WTC11 (cell line): ENCODE results near the gene CHST11. TPM values are rescaled to one million over a fixed set of nuclear protein-coding genes. Genes with fewer than 3 reads are reported as not detected.
A peak's percentile ranks its signal among the peaks of the same experiment; 100 is the strongest.

Experiments
- ATAC-seq: fragments of 200-7000 bp; cut with Tn5 transposase; 2 replicates; pipeline ENCODE4 v1.10.0; 2021; ENCODE audit warnings: mild to moderate bottlenecking, moderate library complexity
- CTCF ChIA-PET: fragments of 300-600 bp; sonication (Branson Sonifier 250); formaldehyde crosslinking; loops from one replicate; lab custom pipeline; 2021; ENCODE audit warnings: antibody characterized with exemption; lab: Charles Lee
- POLR2A ChIA-PET: fragments of 350-600 bp; sonication (Branson Sonifier 250); formaldehyde crosslinking; loops from one replicate; lab custom pipeline; 2021; ENCODE audit warnings: antibody characterized with exemption; lab: Charles Lee
- DNase-seq: peaks from one replicate; pipeline ENCODE4 v3.0.0; 2021; ENCODE audit warnings: low spot score
- H3K27ac Mint-ChIP-seq: 2 replicates; pipeline ENCODE4 v1.8.0; 2021; ENCODE audit warnings: mixed read lengths
- H3K27me3 Mint-ChIP-seq: 2 replicates; pipeline ENCODE4 v1.8.0; 2021; ENCODE audit warnings: low read depth, mild to moderate bottlenecking, moderate library complexity, mixed read lengths
- H3K36me3 Mint-ChIP-seq: 2 replicates; pipeline ENCODE4 v1.8.0; 2021; ENCODE audit warnings: mixed read lengths
- H3K4me1 Mint-ChIP-seq: 2 replicates; pipeline ENCODE4 v1.8.0; 2022; ENCODE audit warnings: mixed read lengths
- H3K4me3 Mint-ChIP-seq: 2 replicates; pipeline ENCODE4 v1.8.0; 2021; ENCODE audit warnings: mild to moderate bottlenecking, moderate library complexity, mixed read lengths
- H3K9me3 Mint-ChIP-seq: 2 replicates; pipeline ENCODE4 v1.8.0; 2021; ENCODE audit warnings: mixed read lengths
- ARID4B ChIP-seq: sonication (generic); formaldehyde crosslinking; IDR thresholded peaks from 2 replicates; pipeline ENCODE4 v1.8.0; 2023; ENCODE audit warnings: missing genetic modification reagents, mild to moderate bottlenecking, borderline replicate concordance
- ATF2 ChIP-seq: sonication (generic); formaldehyde crosslinking; IDR thresholded peaks from 2 replicates; pipeline ENCODE4 v1.8.1; 2022; ENCODE audit warnings: low read depth, missing genetic modification reagents, borderline replicate concordance
- CBFB ChIP-seq: sonication (generic); formaldehyde crosslinking; IDR thresholded peaks from 2 replicates; pipeline ENCODE4 v1.8.1; 2022; ENCODE audit warnings: mild to moderate bottlenecking, low read depth, missing genetic modification reagents
- FOXP1 ChIP-seq: sonication (generic); formaldehyde crosslinking; IDR thresholded peaks from 2 replicates; pipeline ENCODE4 v1.8.0; 2022; ENCODE audit warnings: missing genetic modification reagents, mild to moderate bottlenecking, moderate library complexity, borderline replicate concordance
- GRHL2 ChIP-seq: fragments of 250-450 bp; sonication (Bioruptor Pico); IDR thresholded peaks from 2 replicates; pipeline ENCODE4 v1.8.0; 2022; ENCODE audit warnings: mild to moderate bottlenecking, moderate library complexity; ENCODE audit not compliant: insufficient replicate concordance, severe bottlenecking
- HMGA2 ChIP-seq: fragments of 250-450 bp; sonication (Bioruptor Pico); IDR thresholded peaks from 2 replicates; pipeline ENCODE4 v1.4.0; 2021; ENCODE audit warnings: mild to moderate bottlenecking, moderate library complexity
- HMGXB4 ChIP-seq: sonication (generic); formaldehyde crosslinking; IDR thresholded peaks from 2 replicates; pipeline ENCODE4 v1.8.1; 2023; ENCODE audit warnings: mild to moderate bottlenecking, moderate library complexity, missing genetic modification reagents
- JAZF1 ChIP-seq: fragments of 250-450 bp; sonication (Bioruptor Pico); IDR thresholded peaks from 2 replicates; pipeline ENCODE4 v1.9.0; 2021; ENCODE audit warnings: moderate library complexity, mild to moderate bottlenecking, inconsistent platforms
- TEAD1 ChIP-seq: sonication (generic); formaldehyde crosslinking; IDR thresholded peaks from 2 replicates; pipeline ENCODE4 v1.8.0; 2022; ENCODE audit warnings: mild to moderate bottlenecking, missing genetic modification reagents
- ZBTB21 ChIP-seq: sonication (generic); formaldehyde crosslinking; IDR thresholded peaks from 2 replicates; pipeline ENCODE4 v1.8.1; 2023; ENCODE audit warnings: mild to moderate bottlenecking, missing genetic modification reagents, borderline replicate concordance
- ZBTB43 ChIP-seq: sonication (generic); formaldehyde crosslinking; IDR thresholded peaks from 2 replicates; pipeline ENCODE4 v1.8.1; 2023; ENCODE audit warnings: mild to moderate bottlenecking, missing genetic modification reagents
- ZNF232 ChIP-seq: sonication (generic); formaldehyde crosslinking; IDR thresholded peaks from 2 replicates; pipeline ENCODE4 v1.8.0; 2022; ENCODE audit warnings: mild to moderate bottlenecking, missing genetic modification reagents
- ZNF423 ChIP-seq: fragments of 250-450 bp; sonication (Bioruptor Pico); IDR thresholded peaks from 2 replicates; pipeline ENCODE4 v2.1.2; 2022; ENCODE audit warnings: mild to moderate bottlenecking, moderate library complexity
- total RNA-seq: library from RNA; stranded (reverse); gene quantifications from 3 replicates; pipeline ENCODE4 v1.2.3, GENCODE V29; 2021
- TF ChIP-seq, protein P1 (sequence below): fragments of 250-450 bp; sonication (Bioruptor Pico); conservative IDR thresholded peaks from 2 replicates; pipeline ENCODE4 v1.9.0; 2021; ENCODE audit warnings: mild to moderate bottlenecking
- TF ChIP-seq, protein P2 (sequence below): sonication (generic); formaldehyde crosslinking; IDR thresholded peaks from 2 replicates; pipeline ENCODE4 v1.8.1; 2022; ENCODE audit warnings: mild to moderate bottlenecking, missing genetic modification reagents, moderate library complexity, borderline replicate concordance
- TF ChIP-seq, protein P3 (sequence below): fragments of 250-450 bp; sonication (Bioruptor Pico); IDR thresholded peaks from 2 replicates; pipeline ENCODE4 v1.8.0; 2021; ENCODE audit warnings: mild to moderate bottlenecking

CHST11 gene
- total RNA-seq, 1 experiment from 2014 or later: 24.2 TPM

GRCh38 chr12:104707794-104708558 lies 251.2 kb downstream of the CHST11 start (continued):
- TF ChIP-seq ZBTB43 (CRISPR knock-in tag) (no peak), HMGA2 (CRISPR knock-in tag) (no peak)

DNA sequence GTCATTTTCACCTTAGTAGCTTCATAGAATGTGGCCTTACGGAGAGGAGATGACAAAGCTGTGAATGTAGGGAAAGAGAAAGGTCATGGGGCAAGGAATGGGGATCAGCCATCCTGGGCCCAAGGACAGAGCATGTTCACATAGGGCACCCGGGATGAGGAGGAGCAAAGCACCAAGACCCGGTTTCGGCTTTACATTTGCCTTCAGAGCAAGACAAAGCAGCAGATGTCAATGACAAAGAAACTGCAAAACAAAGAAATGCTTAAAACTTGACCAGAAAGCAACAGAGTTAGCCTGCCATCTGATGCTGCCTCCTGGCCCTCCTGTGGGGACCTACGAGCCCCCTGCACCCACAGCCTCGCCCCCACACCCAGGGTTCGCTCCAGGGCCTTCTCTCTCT lies 252.1 kb downstream of the CHST11 start:
- peaks cover 73% of the 10 kb centered on the region for H3K4me1 Mint-ChIP-seq
- ChIA-PET POLR2A (no interaction called here), CTCF (no interaction called here)
- ATAC-seq: peak; percentile 63
- TF ChIP-seq CBFB (no peak), HMGXB4 (no peak), GRHL2 (CRISPR knock-in tag) (no peak), FOXP1 (CRISPR knock-in tag) (no peak), ARID4B (CRISPR knock-in tag) (no peak), ATF2 (CRISPR knock-in tag) (no peak), JAZF1 (CRISPR knock-in tag) (no peak), ZNF232 (CRISPR knock-in tag) (no peak), ZBTB21 (CRISPR knock-in tag) (peak; percentile 40; the same call in 1 of the 2 replicates), HMGA2 (CRISPR knock-in tag) (no peak), ZNF423 (CRISPR knock-in tag) (peak; percentile 37; the same call in 1 of the 2 replicates), TEAD1 (CRISPR knock-in tag) (no peak)
- TF ChIP-seq, protein P1, sequence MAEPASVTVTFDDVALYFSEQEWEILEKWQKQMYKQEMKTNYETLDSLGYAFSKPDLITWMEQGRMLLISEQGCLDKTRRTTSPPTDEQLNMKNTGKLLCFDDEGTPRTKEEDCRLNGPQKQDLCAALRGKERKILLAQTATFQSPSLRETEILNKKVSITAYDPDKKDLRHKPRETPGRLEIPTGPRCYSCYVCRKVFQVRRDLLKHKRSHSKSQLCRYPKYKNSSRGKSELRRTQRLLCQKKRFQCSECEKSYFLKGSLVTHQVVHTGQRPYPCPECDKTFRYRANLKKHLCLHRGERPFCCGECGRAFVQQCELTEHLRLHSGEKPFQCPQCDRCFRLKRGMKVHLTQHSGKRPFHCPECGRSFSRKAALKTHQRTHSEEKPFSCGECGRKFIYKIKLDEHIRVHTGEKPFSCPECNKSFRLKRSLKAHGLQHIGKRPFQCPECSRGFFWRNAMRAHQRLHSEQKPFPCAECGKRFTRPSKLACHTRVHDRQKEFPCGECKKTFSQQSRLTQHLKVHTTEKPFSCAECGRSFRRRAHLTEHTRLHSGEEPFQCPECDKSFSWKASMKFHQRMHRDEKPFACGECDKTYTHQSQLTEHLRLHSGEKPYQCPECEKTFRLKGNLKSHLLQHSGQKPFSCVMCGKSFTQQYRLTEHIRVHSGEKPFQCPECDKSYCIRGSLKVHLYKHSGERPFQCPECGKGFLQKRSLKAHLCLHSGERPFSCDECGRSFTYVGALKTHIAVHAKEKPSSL: no peak
- TF ChIP-seq, protein P2, sequence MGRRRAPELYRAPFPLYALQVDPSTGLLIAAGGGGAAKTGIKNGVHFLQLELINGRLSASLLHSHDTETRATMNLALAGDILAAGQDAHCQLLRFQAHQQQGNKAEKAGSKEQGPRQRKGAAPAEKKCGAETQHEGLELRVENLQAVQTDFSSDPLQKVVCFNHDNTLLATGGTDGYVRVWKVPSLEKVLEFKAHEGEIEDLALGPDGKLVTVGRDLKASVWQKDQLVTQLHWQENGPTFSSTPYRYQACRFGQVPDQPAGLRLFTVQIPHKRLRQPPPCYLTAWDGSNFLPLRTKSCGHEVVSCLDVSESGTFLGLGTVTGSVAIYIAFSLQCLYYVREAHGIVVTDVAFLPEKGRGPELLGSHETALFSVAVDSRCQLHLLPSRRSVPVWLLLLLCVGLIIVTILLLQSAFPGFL (CRISPR knock-in tag): no peak
- TF ChIP-seq, protein P3, sequence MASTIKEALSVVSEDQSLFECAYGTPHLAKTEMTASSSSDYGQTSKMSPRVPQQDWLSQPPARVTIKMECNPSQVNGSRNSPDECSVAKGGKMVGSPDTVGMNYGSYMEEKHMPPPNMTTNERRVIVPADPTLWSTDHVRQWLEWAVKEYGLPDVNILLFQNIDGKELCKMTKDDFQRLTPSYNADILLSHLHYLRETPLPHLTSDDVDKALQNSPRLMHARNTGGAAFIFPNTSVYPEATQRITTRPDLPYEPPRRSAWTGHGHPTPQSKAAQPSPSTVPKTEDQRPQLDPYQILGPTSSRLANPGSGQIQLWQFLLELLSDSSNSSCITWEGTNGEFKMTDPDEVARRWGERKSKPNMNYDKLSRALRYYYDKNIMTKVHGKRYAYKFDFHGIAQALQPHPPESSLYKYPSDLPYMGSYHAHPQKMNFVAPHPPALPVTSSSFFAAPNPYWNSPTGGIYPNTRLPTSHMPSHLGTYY (CRISPR knock-in tag): no peak
- H3K4me3 Mint-ChIP-seq: no peak overlapping the region
- no peaks in the 10 kb centered on the region for H3K36me3 Mint-ChIP-seq
- no peaks in the 10 kb centered on the region for H3K9me3 Mint-ChIP-seq
- H3K27me3 Mint-ChIP-seq: no peaks in the 10 kb centered on the region
- peak overlapping the region; percentile 93 for H3K27ac Mint-ChIP-seq
- DNase-seq: no peak
